NCI-H226 (cell line): Measurements from ENCODE around the gene SYCP1.
"Not testable (repeated sequence)": the region's sequence is repeated elsewhere in the genome, so short reads cannot be mapped to it uniquely, and the experiment has no call there.

Source experiments
- DNase-seq: peaks from one replicate; pipeline ENCODE4 v3.0.0-alpha.2; 2015

SYCP1 gene

GRCh38 chr1:114976891-114977290 lies 122.2 kb downstream of the SYCP1 start:
- no peak for DNase-seq

DNA sequence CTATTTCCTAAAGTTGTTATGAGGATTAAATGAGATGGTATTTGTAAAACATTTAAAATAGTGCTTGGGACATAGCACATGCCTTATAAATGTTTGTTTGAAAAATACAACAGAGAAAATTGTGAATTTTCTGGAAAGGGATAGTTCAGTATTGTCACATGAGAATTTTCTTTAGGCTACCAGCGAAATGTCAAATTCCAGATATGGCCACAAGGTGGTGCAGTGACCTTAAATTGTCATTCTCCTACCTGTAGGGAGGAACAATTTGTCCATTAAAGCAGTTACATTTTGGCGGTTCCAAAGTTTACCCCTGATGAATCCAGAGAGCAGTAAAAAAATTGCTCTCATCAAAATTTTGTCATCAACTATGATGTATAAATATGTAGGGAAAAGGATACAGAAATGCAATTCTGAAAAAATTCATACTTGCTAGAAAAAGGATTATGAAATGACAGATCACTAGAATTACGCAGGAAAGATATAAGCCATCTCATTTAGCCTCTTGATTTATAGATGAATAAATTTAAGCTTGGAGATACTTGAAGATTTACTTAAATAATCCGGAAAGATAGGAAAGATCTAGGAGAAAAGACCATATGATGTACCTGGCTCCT lies 124.7 kb downstream of the SYCP1 start:
- DNase-seq = peak; percentile 26

DNA sequence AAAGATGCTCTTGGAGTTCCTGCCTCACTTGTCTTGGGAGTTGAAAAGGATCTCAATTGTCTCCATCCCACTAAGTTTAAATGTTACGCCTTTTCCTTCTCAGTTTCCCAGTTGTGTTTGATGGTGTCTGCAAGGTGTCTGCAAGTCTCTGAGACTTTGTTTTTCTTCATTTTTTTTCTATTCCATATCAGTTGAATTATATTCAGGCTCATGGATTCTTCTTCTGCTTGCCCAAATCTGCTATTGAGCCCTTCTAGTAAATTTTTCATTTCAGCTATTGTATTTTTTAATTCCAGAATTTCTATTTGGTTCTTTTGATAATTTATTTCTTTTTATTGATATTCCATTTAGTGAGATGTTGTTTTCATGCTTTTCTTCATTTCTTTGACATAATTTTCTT lies 127.6 kb downstream of the SYCP1 start:
- no peak for DNase-seq

- DNase-seq = no peak
Observed at GRCh38 chr1:114986286-114986685, 131.6 kb downstream of the SYCP1 start.

DNA sequence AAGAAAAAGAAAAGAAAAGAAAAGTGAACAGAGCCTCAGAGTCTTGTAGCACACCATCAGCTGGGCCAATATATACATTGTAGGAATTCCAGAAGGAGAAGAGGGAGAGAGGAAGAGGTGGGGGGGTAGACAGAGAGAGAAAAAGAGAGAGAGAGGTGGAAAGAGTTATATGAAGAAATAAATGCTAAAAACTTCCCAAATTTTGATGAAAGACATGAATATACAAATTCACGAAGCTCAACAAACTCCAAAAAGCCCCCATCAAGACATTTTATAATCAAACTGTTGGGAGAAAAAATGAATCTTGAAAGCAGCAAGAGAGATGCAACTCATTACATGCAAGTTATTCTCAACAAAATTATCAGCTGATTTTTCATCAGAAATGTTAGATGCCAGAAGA lies 133.4 kb downstream of the SYCP1 start:
- DNase-seq = no peak

DNA sequence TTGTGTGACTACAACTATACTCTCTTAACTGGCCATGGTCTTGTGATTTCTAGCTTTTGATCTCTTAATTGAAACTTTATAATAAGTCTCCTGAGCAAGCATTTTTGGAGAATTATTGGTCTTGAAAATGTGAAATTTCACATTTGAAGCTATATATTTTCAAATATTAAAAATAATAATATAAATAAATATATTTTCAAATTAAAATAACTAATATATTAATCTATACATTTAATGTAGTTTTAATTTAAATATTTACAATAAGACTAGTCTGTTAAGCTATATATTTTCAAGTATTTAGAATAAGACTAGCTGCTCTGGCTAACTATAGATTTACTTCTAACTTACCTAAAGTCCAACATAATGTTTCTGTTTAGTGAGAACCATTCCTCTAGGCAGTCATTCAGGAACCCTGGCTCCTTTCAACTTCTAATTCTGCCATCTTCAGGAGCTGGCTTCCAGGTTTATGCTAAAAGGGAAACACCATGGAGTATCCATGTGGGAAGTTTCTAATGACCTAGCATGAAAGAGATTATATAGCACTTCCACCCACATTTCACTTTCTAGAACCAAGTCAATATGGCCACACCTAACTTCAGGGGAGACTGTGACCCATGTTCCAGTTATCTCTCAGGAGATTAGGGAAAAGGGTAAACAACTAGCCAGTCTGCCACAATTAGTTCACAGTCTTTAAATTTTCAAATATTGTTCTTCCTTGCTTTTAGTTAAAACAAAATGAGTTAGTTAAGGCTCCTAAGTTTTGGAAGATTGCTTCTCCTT lies 143.0 kb downstream of the SYCP1 start:
- DNase-seq = no peak

DNA sequence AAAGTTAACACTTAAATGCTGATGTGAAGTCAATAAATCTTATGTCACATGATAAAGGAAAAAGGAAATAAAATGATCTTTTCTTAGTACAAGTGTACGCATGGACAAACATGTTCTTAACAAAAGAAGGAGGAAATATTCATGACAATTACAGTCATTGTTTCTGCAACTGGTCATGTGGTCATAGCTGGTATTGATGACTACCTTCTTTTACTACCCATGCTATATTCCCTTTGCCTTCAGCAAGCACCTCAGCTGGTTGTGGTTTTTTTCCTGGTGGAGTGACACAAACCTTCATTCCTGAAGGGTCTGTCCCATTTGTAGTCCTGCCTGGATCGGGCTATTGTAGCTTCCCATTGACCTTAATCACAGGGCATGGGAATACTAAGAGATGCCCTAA lies 151.5 kb downstream of the SYCP1 start:
- no peak for DNase-seq

GRCh38 chr1:115012006-115012405 lies 157.3 kb downstream of the SYCP1 start:
- DNase-seq = no peak

GRCh38 chr1:115012434-115012833 lies 157.8 kb downstream of the SYCP1 start:
- DNase-seq = no peak

GRCh38 chr1:115013792-115014191 lies 159.1 kb downstream of the SYCP1 start:
- no peak for DNase-seq

DNA sequence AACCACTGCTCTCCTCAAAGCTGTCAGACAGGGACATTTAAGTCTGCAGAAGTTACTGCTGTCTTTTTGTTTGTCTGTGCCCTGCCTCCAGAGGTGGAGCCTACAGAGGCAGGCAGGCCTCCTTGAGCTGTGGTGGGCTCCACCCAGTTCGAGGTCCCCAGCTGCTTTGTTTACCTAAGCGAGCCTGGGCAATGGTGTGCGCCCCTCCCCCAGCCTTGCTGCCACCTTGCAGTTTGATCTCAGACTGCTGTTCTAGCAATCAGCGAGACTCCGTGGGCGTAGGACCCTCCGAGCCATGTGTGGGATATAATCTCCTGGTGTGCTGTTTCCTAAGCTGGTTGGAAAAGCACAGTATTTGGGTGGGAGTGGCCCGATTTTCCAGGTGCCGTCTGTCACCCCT lies 164.9 kb downstream of the SYCP1 start:
- DNase-seq = not testable (repeated sequence)

GRCh38 chr1:115021145-115021544 lies 166.5 kb downstream of the SYCP1 start:
- no peak for DNase-seq

GRCh38 chr1:115023593-115023992 lies 168.9 kb downstream of the SYCP1 start:
- DNase-seq = no peak

- DNase-seq = no peak
Observed at GRCh38 chr1:115029526-115029925, 174.9 kb downstream of the SYCP1 start, which contains the start of gene TSHB. Gene TSHB (plus strand): TSS chr1:115029826. CDS start chr1:115033363, 3,537 bp downstream.

DNA sequence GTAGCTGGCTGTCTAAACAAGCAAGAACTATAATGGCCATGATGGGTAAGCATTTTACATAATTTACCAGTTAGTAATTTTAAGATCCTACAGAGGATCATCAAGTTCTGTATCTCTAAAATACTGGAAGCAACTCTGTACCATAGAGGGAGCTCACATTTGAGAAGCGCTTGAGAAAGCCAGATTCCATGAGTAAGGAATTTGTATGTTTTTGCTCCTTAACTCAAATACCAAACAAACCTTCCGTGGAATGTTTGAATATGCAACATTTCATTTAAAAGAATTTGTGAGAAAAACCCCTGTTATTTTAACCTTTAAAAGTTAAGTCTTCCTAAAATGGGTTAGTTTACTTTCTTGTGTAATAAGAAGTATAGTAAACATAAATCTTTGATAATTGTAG lies 176.9 kb downstream of the SYCP1 start:
- no peak for DNase-seq

GRCh38 chr1:115035652-115036051 lies 181.0 kb downstream of the SYCP1 start:
- no peak for DNase-seq

- no peak for DNase-seq
Observed at GRCh38 chr1:115036814-115037507, 182.3 kb downstream of the SYCP1 start.

DNA sequence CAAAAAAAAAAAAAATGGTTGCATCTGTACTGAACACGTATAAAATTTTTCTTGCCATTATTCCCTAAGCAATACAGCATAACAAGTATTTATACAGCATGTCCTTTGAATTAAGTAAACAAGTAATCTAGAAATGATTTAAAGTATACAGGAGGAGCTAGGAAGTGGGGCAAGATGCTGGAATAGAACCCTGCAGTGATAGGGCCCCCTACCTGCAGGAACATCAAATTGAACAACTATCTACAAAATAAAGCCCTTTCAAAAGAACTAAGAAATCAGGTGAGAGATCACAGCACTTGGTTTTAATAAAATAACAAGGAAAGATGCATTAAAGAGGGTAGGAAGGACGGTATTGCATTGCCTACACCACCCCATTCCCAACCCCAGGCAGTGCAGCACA lies 185.8 kb downstream of the SYCP1 start:
- no peak for DNase-seq

- DNase-seq = peak; percentile 12
Observed at GRCh38 chr1:115041654-115042053, 187.0 kb downstream of the SYCP1 start.
